ENCODE data around the gene FASN.
"Not testable (repeated sequence)": the region's sequence is repeated elsewhere in the genome, so short reads cannot be mapped to it uniquely, and the experiment has no call there.

Gene FASN

GRCh38 chr17:82054351-82055022, 43.5 kb downstream of the FASN start:
- DNase-seq: no peak

DNA sequence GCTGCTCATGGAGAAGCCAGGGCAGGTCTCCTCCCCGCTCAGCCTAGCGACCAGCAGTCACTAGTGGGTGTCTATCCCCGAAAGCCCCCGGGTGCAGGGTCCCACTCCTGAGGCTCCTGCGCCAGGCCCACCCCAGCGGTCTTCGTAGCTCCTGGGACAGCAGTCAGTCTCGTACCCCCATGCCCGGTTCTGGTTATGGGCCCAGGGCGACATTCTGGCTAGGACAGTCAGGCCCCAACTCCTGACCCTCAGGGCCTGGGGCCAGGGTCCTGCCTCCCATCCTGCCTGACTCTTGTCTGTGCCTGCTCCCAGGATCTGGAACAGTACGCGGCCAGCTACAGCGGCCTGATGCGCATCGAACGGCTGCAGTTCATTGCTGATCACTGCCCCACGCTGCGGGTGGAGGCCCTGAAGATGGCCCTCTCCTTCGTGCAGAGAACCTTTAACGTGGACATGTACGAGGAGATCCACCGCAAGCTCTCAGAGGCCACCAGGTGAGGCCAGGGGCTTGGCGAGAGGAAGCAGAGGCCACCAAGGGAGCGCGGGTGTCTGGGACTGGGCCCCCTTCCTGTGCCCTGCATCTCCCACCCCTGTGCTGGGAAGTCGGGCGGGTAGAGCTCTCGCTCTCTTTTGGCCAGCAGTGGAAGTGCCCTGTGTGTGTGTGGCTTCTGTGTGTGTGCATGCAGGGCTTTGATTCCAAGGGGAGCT, 44.3 kb downstream of the FASN start:
- DNase-seq: no peak

- no peak for DNase-seq
Observed at GRCh38 chr17:82053130-82053529, 44.9 kb downstream of the FASN start.

DNA sequence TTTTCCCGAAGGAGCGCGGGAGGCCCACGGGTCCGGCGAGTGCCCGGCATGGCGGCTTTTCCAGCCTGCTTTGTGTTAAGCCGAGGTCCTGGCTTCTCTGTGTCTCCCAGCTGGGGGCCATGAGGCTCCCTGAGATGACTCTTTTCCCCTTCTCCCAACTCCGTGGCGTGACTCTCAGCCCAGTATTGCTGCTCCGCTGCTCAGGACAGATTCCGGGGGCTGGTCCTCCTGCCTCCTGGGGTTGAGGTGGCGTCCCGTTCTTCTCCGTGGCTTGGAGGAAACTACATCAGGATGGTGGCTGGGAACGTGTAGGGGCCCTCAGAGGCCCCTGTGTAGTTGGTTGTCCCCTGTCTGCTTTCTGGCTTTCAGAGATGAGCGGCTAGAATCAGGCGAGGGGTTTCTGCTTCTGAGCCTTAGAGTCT, 45.4 kb downstream of the FASN start:
- no peak for DNase-seq

GRCh38 chr17:82051776-82052637, 46.0 kb downstream of the FASN start, which contains the start of the genes GPS1 and RFNG:
GPS1 (plus strand) TSS chr17:82051898; CDS start chr17:82051932, 34 bp downstream.
RFNG (minus strand) TSS chr17:82051811; CDS start chr17:82051766, 45 bp downstream.
- peak; percentile 41 for DNase-seq

- DNase-seq: no peak
Observed at GRCh38 chr17:82050761-82051641, 47.0 kb downstream of the FASN start.

DNA sequence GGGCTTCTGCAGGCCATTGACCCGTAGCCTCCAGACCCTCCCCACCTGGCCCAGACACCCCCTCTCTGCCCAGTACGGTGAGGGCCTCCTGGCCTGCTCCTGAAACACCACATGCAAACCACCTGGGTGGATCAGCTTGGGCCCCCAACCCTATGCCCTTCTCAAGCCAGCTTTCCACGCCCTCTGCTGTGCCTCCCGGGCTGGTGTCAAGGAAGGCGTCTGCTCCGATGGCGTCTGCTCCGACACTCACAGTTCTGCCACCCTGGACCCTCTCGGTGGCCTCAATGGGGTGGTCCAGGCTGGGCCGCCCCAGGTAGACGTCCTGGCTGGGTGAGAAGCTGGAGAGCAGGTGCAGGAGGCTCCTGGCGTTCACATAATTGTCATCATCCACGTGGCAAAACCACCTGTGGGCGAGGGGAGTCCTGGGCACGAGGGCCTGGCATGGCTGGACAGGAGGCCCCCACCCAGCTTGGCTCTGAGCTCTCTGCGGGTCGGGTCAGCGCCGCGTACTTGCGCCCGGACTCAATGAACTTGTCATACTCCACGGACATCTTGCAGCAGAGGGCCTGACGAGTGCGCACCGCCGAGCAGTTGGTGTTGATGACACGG, 47.8 kb downstream of the FASN start:
- no peak for DNase-seq

- no peak for DNase-seq
Observed at GRCh38 chr17:82049521-82049971, 48.5 kb downstream of the FASN start.

- no peak for DNase-seq
Observed at GRCh38 chr17:82049106-82049505, 48.9 kb downstream of the FASN start.

DNA sequence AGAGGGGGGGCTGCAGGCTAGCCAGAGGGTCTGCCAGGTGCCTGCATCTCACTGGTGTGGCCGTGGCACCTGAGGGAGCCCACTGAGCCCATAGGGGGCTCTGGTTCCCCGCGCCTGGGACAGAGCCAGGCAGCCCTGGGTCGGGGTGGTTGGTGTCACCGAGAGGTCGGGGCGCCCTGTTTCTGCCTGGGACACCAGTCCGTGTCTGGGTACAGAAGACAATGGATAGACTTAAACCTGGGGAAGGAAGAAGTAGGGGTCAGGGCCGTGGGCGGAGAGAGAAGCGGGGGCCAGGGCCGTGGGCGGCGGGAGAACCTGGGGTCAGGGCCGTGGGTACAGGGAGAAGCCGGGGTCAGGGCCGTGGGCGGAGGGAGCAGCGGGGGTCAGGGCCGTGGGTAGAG, 49.5 kb downstream of the FASN start:
- no peak for DNase-seq

DNA sequence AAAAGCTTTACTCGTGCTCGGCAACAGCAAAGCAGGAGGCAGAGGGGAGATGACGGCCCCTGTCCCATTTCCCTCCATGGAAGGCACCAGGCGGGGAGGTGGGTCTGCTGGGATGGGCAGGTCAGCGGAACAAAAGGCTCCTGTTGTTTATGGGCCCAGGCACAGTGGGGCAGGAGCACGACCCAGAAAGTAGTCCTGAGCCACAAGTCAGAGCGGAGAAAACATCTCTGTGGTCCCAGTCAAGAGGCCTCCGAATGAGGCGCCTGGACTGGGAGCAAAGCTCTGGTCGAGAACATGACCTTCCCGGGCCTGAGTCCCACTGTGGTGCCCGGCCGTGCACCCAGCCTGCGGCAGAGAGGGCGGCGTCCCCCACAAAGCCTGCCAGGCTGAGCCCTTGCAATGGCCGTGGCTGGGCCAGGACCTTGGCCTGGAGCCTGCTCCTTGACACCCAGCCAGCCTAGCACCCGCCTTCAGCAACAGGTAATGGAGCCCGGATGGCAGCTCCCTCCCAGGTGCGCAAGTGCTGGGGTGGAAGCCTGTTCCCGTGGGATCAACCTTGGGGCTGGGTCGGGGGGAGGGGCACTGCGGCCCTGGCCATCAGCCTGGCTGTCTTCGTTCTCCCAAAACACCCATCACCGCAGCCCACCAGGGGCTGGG, 50.0 kb downstream of the FASN start:
- DNase-seq: no peak

DNA sequence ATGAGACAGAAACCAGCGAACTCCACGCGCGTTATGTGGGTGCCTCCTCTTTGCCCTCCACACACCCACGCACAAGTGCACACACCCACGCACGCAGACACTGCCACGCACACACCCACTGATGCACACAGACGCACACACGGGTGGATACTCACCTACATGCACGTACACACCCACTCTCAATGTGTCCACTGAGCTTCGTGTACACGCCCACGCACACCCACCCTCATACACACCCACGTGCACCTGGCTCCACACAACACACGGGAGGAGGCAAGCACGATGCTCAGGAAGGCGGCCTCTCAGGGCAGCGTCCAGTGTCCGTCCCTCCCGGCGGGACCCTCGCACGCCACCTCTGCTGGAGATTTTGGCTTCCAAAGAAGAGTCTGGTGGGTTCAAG, 50.7 kb downstream of the FASN start:
- no peak for DNase-seq

DNA sequence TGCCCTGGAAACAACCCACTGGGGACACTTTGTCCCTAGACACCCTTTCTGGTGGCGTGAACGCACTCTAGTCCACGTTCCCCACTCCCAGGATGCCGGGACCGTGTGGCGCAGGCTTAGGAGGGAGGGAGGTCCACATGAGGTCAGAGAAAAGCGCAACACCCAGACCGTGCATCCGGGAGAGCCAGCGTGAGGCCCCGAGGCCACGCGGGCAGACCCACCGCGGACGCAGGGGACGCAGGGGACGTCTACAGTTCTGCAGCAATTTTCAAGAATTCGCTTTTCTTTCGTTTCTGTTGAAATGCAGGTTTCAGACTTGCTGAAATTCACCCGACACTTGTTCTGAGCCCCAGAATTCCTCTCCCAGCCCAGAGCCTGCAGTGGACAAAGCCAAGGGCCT, 51.1 kb downstream of the FASN start:
- no peak for DNase-seq

DNA sequence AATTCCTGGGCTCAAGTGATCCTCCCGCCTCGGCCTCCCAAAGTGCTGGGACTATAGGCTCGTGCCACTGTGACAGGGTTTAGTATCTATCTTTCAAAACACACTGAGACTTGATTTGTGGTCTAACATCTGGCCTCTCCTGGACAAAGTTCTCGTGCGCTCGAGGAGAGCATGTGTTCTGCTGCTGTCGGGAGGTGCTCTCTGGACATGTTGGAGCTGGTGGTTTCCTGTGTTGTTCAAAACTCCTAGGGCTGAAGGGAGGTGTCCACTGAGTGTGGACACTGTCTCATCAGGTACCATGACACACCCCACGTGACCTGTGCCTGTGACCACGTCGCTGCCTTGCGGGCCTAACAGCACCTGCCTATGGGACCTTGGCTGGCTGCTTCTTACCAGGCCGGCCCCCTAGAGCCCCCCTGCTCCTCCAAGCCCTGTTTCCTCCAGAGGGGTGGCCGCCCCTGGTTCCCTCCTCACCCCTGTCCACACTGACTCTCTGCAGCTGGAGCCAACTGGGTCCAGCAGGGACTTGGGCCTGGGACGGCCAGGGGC, 52.0 kb downstream of the FASN start:
- DNase-seq: no peak

- no peak for DNase-seq
Observed at GRCh38 chr17:82043507-82043906, 54.5 kb downstream of the FASN start.

GRCh38 chr17:82042649-82043048, 55.4 kb downstream of the FASN start:
- no peak for DNase-seq

- no peak for DNase-seq
Observed at GRCh38 chr17:82041144-82041814, 56.8 kb downstream of the FASN start.

- no peak for DNase-seq
Observed at GRCh38 chr17:82039695-82040299, 58.2 kb downstream of the FASN start.

GRCh38 chr17:82038796-82039409, 59.1 kb downstream of the FASN start:
- not testable (repeated sequence) for DNase-seq

DNA sequence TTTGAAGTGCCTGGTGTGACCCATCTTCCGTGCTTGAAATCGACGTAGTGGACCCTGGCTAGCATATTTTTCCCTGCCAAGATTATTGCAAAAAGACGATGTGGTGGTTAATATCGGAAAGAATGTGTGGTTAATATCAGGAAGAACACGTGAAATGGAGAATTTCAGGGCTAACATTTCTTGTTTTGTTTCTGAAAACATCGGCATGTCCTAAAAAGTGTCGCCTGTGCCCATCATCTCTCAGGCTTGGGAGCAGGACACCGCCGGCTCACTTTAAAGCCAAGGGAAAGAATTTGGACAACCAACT, 60.2 kb downstream of the FASN start:
- no peak for DNase-seq

Measured in NCI-H748 treated with DMSO at 0.1 percent for 48 hours (cell line).